ENCODE results near the gene RNU1-1. TPM values are rescaled to one million over a fixed set of nuclear protein-coding genes. Genes with fewer than 3 reads are reported as not detected.
A peak's percentile ranks its signal among the peaks of the same experiment; 100 is the strongest.
"Not testable (repeated sequence)": the region's sequence is repeated elsewhere in the genome, so short reads cannot be mapped to it uniquely, and the experiment has no call there.

Gene RNU1-1
- 1 to 10 TPM in 2 of 5 donors, not detected in 3; 1.3 to 2.7 TPM for polyA plus RNA-seq (ENCODE audit: insufficient read depth in 1 of 5, insufficient read length in 5 of 5, low replicate concordance in 1 of 5)
- long read RNA-seq, donor 1, partial matches to known transcripts = 0 of 3 reads
- long read RNA-seq, donor 1, other reads (novel, unspliced or antisense) = 0 of 3 reads
- long read RNA-seq, donor 2 = 0 reads
- long read RNA-seq, donor 3 = 0 reads
- long read RNA-seq, donor 4 = 0 reads
- long read RNA-seq, donor 5 = 0 reads
- long read RNA-seq, donor 6 = 0 reads
- long read RNA-seq, donor 7 = 0 reads
- long read RNA-seq, donor 8 = 0 reads

DNA sequence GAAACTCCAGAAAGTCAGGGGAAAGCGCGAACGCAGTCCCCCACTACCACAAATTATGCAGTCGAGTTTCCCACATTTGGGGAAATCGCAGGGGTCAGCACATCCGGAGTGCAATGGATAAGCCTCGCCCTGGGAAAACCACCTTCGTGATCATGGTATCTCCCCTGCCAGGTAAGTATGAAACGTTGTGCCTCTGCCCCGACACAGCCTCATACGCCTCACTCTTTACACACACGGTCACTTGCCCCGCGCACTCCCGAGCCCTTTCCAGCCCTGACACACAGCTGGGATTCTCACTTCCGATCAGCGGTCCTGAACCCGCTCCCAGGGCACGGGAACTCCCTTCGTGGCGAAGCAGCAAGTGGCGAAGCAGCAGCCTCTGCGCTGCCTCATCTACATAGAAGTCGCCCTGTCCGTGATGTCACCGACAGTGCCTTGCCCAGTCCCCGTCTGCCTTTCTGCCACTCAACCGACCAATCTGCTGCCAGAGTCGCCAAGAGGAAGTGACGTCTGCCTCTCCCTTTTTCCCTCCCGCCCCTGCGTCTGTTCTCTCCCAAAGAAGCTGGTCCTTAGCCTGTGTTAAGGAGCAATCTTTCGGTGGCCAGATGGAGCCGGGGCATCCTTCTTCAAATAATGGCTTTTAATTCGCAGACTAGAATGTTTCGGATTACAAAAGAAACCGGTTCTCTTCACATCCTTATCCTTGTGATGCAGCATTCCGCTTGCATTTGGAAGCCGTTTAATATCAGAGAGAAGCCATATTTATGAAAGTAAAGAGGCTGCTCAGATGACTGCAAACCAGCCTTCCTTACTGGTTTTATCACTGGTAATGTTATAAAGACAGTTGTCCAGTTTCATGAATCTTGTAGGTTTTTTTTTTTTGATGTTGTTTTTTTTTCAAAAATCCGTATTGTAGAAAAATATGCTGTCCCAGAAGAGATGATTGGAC is at the start of gene RNU1-1:
Gene RNU1-1 (minus strand): TSS at position 179 of the 949 bp plus-strand sequence.
- DNase-seq = peak; percentile 81 to 93

DNA sequence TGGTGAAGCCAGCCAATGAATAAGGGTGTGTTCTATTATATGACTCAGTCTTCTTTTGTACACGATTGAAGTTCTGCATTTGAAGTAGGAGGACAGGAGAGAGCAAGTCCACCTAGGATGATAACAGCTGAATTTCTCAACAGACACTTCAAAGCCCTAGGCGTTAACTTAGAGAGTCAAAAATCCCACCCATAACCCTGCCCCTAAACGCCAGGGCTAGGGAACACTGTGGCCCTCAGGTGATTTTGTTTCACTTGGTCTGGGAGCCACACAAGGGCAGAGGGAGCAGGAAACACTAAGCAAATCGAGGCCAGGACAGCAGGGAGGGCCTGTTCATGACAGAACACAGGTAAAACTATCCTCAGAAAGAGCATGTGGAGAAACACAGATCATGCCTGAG is 47.0 kb upstream of the RNU1-1 start:
- not testable (repeated sequence) for DNase-seq

DNA sequence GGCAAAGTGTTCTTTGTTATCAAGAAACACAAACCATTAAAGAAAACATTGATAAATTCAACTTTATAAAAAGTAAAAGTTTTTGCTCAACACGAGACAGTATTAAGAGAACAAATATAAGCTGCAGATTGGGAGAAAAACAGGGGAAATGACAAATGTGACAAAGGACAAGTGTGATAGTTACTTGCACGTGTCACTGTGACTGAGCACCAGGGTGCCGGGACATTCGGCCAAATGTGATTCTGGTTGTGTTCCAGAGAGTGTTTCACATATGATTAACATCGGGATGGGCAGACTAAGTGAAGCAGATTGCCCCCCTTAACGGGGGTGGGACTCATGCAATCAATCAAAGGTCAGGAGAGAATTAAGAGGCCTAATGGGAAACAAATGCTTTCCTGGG is 46.4 kb upstream of the RNU1-1 start:
- not testable (repeated sequence) for DNase-seq

- not testable (repeated sequence) for DNase-seq
Observed at GRCh38 chr1:16559688-16560087, 45.6 kb upstream of the RNU1-1 start.

DNA sequence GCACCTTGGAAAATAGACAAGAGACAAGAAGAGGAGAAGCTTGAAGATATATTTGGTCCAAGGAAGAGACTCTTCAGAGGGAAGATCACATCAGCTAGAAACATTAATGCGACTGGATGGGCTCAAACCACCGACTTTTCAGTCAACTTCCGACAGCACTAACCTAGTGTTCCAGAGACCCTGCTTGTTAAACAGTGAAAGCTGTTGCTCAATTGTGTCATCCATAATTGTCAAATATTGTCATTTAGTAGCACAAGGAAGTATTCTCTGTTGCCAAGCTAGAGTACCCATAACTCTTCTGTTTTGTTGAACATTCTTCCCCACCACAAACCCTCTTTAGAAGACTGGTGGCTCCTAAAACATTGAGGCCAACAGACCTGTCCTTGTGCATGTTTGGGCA is 42.9 kb upstream of the RNU1-1 start:
- not testable (repeated sequence) for DNase-seq

DNA sequence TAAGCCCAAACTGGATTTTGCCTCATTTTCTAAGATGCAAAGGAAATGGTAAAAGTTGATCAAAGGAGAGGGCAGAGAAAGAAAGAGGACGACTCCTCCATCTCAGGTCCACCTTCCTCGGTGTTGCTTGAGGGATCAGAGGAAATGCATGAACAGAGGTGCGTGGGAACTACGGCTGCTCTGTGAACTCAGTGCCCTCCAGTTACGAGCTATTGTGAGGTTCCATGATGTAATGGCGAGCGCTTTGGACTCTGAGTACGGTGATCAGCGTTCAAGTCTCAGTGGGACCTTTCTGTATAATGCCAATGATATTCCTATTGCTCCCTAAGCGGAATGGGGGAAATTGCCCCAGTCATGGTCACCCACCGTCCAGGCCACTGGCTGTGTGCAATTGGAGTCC is 39.2 kb upstream of the RNU1-1 start:
- not testable (repeated sequence) for DNase-seq

GRCh38 chr1:16550212-16550918 is 36.3 kb upstream of the RNU1-1 start:
- DNase-seq = not testable (repeated sequence)

- not testable (repeated sequence) for DNase-seq
Observed at GRCh38 chr1:16549545-16549944, 35.5 kb upstream of the RNU1-1 start.

DNA sequence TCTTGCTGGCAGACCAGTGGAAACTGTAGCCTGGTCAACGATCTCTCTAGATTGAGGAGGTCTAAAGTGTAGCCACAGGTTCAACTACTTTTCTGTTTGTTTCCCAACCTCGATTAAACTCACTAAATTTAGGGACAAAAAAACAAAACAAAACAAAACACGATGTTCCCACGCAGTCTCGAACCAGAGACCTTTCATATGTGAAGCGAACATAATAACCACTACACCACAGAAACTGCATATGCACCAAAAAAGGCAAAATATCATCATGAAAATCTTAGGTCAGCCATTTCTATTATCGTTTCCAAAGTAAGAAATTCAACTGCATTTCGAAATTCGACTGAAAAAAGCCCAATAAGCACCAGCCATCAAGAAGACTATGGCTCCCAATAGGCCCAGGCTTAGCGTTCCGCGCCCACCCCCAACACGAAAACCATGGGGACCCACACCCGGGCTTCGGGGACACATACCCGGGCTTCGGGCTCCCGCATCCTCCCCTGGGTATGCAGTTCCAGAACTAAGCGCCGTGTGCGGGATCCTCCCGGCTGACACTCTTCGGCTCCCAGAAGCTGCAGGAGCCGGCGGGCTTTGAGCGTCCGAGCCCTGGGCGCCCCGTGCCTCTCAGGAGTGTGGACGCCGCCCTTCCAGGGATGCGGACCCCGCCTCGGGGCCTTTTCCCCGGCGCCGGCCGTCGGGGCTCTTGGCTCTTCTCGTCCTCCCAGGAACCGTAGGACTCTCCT is 33.6 kb upstream of the RNU1-1 start:
- DNase-seq = not testable (repeated sequence)

GRCh38 chr1:16545682-16546095 is 31.6 kb upstream of the RNU1-1 start:
- DNase-seq = not testable (repeated sequence)

- DNase-seq = not testable (repeated sequence)
Observed at GRCh38 chr1:16540421-16540893, 26.4 kb upstream of the RNU1-1 start.

GRCh38 chr1:16537528-16537927 is 23.4 kb upstream of the RNU1-1 start:
- DNase-seq = not testable (repeated sequence)

DNA sequence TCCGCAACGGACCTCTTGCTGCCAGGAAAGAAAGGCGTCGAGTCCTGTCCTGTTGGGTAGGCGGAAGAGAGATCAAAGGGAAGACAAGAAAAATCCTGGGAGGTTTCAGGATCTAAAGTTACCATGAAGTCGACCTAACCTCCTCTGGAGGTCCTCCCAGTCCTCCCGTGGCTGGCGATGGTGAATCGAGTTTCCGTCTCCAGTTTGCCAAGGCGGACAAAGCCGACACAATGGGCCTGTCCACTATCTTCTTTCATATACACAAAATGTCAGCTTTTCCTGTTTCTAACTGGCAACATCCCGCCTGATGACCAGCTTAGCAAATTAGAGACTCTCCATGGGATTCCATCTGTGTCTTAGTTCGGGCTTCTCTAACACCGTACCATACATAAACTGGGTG is 22.7 kb upstream of the RNU1-1 start:
- not testable (repeated sequence) for DNase-seq

GRCh38 chr1:16535898-16536297 is 21.8 kb upstream of the RNU1-1 start:
- not testable (repeated sequence) for DNase-seq

DNA sequence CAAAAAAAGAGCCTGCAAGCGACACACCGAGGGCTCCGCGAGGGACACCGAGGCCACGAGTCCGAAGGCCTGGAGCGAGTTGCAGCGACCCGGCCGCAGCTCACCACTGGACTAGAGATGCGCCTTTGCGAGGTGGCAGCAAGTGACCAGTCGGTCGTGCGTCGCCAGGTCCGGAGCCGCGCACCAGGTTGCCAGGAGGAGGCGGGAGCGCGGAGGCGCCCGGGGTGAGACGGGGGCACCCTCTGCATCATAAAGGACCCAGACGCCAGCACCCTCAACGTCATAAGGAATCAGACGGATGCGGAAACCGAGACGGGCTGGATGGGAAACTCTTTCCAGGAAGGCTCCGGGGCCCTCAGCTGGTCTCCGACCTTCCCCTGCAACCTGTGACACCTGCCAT is 21.4 kb upstream of the RNU1-1 start:
- DNase-seq = not testable (repeated sequence)

DNA sequence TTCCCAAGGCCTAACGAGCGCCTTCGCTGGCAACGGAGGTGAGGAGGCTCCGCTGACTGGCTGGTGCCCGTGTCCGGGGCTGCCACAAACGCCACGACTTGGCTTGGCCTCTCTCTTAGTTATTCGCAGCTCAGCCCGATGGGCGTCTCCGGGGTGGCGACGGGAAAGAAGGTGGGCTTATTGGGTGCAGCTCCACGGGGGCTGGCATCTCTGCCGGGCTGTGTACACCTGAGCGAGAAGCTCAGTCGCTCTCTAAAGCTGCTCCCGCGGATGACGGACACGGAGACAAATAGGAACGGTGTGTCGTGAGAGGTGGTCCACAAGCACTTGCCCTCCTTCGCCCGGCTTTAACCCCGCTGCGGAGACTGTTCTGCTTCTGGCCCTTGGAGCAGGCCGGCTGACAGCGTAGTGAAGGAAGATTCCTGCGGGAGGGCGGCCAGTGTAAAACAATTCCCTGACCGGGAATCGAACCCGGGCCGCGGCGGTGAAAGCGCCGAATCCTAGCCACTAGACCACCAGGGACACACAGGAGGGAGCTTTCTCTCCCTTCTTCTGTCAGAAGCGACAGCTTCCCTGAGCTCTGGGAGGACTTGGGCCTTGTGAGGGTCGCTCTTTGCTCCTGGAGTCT is 20.9 kb upstream of the RNU1-1 start:
- DNase-seq = not testable (repeated sequence)

GRCh38 chr1:16534239-16534828 is 20.2 kb upstream of the RNU1-1 start:
- not testable (repeated sequence) for DNase-seq

- not testable (repeated sequence) for DNase-seq
Observed at GRCh38 chr1:16532235-16532991, 18.3 kb upstream of the RNU1-1 start.

DNA sequence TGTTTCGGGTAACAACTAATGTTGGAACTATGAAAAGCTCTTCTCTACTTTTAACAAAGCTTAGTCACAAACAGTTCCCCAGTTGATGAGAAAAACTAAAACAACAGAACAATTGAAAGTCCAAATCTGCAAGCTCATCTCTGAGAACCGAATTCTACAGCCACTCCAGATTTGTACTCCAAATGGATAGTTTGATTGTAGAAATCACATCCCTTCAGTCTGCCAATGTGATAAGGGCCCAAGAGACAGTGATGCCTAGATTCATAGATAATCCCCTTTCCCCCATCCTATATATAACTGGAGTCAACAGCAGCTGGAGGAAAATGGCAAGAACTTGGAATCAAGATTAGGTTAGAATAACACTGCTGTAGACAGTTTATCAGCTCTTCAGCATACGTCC is 14.3 kb upstream of the RNU1-1 start:
- not testable (repeated sequence) for DNase-seq

Data from right lung (tissue), 10 donors.